PC-9 (cell line): ENCODE data around the gene HAL.

Source experiments
- EZH2 ChIP-seq: fragments of 200-600 bp; sonication (generic); IDR thresholded peaks from 2 replicates; pipeline ENCODE4 v1.8.0; 2017; ENCODE audit warnings: antibody characterized with exemption, low read depth
- TF ChIP-seq, protein P1 (sequence below): fragments of 200-600 bp; sonication (generic); conservative IDR thresholded peaks from 2 replicates; pipeline ENCODE4 v1.6.1; 2017; ENCODE audit warnings: mixed run types, antibody characterized with exemption, mild to moderate bottlenecking, moderate library complexity

DNA sequence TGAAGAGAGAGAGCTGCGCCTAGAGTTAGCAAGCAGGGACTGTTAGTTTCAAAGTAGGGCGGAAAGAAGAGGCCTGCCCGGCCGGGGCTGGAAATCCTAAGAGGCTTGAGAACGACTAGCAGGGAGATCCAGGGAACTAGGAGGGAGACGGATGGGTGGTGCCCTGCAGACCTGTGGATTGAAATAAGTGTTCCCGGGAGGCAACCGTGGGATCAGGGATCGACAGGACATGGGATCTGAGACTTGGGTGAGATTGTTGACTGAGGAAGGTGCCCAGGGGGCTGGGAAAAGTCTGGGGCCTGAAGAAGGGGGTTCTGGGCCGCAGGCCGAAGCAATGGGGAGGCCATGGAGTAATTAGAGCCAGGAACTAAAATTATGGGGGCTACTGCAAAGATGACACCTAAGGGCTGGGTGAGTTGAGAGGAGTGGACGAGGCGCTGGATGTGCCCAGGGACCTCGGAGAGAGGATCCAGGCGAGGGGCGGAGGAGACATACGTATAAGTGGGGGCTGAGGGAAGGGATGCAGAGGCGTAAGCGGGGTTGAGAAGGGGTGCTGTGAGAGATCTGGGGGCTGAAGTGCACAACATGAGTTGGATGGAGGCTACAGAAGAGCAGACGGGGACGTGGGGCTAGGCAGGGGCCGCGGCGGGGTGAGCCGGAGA is 38.6 kb upstream of the HAL start:
- TF ChIP-seq, protein P1, sequence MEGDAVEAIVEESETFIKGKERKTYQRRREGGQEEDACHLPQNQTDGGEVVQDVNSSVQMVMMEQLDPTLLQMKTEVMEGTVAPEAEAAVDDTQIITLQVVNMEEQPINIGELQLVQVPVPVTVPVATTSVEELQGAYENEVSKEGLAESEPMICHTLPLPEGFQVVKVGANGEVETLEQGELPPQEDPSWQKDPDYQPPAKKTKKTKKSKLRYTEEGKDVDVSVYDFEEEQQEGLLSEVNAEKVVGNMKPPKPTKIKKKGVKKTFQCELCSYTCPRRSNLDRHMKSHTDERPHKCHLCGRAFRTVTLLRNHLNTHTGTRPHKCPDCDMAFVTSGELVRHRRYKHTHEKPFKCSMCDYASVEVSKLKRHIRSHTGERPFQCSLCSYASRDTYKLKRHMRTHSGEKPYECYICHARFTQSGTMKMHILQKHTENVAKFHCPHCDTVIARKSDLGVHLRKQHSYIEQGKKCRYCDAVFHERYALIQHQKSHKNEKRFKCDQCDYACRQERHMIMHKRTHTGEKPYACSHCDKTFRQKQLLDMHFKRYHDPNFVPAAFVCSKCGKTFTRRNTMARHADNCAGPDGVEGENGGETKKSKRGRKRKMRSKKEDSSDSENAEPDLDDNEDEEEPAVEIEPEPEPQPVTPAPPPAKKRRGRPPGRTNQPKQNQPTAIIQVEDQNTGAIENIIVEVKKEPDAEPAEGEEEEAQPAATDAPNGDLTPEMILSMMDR: no peak
- no peak for TF ChIP-seq EZH2
